ENCODE results near the gene PCDH15.
A peak's percentile ranks its signal among the peaks of the same experiment; 100 is the strongest.
"Not testable (repeated sequence)": the region's sequence is repeated elsewhere in the genome, so short reads cannot be mapped to it uniquely, and the experiment has no call there.

The PCDH15 gene

DNA sequence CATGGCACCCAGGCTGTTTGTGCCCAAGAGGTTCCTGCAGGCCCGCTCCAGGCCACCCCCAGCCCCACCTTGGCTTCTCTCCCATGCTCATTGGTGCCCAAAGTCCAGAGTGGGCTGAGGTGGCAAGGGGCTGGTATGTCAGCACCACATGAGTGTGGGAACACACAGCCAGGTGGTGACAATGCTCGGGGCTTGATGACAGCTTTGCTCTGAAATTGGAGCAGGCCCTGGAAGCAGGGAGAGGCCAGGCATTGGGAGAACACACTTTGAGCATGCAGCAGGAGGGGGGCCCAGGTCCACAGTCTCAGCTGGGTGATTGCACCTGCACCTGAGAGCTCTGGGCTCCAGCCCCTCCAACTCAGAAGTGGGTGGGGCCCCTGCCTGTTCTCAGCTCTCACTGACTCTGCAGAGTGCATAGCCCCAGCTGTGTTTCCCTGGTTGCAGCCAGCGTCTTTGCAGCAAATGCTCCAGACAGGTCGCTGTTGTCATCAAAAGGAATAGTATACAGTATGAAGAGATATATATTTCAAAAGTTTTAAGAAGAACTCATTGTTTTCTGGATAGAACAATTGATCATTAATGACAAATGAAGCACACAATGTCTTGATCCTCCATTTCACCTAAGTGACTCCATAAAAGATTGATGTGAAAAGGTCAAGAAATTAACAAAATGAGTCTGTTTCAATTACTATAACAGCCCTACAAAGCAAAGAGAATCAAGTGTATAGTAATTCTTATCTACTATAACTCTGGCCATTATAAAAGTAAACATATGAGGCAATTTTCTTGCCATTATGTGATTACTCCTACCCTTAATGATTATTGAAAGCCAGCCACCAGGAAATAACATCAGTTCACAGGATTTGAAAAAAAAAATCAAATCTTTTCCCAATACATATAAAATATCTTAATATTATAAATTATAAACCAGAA is 848.1 kb downstream of the PCDH15 start:
- no peak for FAIRE-seq

DNA sequence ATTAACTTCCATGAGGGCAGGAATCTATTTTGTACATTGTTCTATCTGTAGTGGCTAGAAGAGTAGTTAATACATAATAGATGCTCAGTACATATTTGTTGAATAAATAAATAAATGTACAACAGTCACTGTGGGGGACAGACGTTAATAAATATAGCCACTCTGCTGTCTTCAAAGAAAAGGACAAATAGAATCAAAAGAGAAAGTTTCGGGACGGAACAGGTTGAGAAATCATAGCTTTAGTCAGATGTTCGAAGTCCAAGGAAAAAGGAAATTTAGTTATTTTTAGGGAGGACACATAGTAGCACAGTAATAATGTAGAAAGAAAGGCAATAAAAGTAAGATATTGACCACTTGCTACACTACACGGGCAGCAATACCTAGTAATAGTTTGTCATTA is 861.4 kb downstream of the PCDH15 start:
- no peak for FAIRE-seq

DNA sequence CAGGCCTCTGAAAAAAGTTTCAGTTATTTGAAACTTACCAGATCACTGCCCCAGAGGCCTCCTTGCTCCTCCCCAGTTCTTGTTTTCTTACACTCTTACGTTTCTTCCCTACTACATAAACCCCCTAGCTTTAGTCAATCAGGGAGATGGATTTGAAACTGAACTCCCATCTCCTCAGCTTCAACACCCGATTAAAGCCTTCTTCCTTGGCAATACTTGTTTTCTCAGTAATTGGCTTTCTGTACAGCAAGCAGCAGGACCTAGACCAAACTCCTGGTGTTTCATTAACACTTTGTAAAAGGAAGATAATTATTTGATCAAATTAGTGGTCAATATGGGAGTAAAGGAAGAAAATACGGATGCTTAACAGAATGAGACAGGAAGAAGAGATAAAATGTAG is 870.4 kb downstream of the PCDH15 start:
- no peak for FAIRE-seq

DNA sequence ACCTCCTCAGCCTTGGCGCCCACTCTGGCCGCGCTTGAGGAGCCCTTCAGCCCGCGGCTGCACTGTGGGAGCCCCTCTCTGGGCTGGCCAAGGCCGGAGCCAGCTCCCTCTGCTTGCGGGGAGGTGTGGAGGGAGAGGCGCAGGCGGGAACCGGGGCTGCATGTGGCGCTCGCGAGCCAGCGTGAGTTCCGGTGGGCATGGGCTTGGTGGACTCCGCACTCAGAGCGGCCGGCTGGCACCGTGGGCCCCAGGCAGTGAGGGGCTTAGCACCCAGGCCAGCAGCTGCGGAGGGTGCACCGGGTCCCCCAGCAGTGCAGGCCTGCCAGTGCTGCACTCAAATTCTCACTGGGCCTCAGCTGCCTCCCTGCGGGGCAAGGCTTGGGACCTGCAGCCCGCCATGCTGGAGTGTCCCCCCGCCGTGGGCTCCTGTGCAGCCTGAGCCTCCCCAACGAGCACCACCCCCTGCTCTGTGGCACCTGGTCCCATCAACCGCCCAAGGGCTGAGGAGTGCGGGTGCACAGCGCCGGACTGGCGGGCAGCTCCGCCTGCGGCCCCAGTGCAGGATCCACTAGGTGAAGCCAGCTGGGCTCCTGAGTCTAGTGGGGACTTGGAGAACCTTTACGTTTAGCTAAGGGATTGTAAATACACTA is 876.9 kb downstream of the PCDH15 start:
- FAIRE-seq, result not testable (repeated sequence)

DNA sequence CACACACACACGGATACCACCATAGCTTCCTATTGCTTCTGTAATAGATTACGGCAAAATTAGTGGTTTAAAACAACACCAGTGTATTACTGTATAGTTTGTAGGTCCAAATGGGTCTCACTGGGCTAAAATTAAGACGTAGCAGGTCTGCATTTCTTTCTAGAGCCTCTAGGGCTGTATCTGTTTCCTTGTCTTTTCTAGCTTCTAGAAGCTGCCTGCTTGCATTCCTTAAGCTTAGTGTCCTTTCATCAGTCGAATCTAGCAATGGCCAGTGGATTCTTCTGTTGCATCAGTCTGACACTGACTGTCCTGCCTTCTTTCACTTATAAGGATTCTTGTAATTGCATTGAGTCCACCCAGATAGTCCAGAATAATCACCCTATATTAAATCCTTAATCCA is 882.3 kb downstream of the PCDH15 start:
- no peak for FAIRE-seq

DNA sequence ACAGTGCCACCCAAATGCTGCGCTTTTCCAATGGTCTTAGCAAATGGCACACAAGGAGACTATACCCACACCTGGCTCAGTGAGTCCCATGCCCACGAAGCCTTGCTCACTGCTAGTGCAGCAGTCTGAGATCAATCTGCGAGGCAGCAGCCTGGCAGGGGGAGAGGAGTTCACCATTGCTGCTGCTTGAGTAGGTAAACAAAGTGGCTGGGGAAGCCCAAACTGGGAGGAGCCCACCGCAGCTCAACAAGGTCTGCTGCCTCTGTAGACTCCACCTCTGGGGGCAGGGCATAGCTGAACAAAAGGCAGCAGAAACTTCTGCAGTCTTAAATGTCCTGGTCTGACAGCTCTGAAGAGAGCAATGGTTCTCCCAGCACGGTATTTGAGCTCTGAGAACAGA is 891.2 kb downstream of the PCDH15 start:
- FAIRE-seq, result no peak

DNA sequence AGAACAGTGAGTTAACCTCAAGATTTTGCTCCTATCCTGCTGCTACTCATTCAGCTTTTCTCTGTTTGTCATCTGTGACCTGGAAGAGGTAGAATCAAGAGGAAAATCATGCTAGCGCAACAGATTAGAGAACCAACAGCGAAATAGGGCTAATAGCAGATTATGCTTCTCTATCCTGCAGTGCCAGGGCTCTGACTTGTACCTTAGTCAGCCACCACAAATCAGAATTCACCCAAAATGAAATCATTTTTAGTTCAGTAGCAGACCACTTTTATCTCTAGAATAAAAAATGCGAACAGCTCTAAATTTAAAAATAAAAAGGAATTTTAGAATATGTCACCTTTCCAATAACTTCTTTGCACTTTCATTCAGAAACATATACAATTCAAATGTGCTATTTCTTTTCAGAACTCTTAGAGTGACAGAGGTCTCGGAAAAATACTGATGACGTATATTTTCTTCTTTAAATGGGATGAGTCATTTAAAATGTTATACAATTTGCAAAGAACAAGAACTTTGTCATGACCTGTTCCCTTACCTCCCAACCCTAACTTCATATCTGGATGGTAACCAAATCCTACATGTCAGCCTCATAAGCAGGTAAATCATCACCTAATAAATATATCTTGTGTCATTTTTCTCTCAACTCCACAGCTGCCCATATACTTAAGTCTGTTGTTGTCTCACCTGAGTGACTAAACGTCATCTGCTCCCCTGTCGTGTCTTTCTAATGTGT is 896.4 kb downstream of the PCDH15 start:
- FAIRE-seq, result no peak

DNA sequence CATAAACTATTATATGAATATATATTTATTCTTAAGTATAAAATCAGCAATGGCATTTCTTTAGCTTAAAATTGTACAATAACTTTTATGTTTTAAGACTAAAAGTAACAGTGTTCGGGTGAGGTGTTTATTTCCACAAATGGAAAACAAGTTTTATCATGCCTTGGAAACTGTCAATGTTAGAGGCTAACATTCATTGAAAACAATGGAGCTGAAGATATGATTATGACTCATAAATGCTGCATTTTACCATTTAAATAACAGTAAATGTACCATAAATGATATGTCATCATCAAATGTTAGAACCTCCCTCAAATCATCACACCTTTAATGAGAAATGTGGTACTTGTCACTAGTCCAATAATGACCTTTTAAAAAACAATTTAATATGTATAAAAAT is 897.3 kb downstream of the PCDH15 start:
- no peak for FAIRE-seq

DNA sequence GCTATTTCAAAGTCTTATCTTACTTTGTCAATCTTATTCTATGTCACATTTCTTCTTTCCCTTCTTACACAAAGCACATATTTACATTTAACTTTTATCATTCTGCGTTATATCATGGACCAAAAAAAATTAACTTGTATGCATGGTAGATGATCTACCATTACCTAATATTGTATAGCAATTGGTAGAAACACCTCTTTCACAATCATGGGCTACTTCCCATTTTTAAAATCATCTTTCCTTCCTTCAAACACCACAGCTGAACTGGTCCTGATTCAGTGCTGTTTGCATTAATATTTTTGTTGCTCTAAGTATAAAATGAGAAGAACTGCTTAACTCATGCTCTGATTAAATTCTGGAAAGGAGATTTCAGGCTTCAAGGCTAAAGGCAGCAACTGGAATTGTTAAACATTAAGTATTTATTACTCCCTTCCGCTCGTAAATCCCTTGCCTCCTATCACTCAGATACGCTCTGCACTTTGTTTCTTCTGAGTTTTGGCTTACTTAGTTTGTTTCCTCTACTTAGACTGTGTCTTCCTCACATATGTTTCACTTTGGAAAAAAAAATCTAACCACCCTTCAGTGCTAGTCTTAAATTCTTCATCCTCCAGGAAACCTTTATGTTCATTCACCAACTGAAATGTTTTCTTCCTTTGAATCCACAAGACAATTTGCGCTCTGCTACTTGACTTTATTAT is 901.4 kb downstream of the PCDH15 start:
- no peak for FAIRE-seq

- FAIRE-seq, result no peak
Observed at GRCh38 chr10:53898532-53898931, 902.5 kb downstream of the PCDH15 start.

DNA sequence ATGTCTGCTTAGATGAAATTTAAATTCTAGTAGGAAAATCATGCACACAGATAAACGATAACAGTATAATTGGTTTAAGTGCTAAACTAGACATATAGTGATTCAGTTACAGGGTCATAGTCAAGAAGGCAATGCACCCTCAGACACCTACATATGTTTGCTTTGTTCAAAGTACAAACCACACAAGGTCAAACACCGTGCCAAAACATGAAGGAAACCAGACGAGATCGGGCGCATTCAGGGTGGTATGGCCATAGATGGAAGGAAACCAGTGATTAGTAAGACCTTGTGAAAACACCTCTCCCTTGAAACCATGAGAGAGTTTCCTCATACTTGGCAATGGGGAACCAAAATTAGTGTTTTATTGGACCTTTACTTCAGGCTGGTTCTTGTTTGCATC is 906.9 kb downstream of the PCDH15 start:
- no peak for FAIRE-seq

- no peak for FAIRE-seq
Observed at GRCh38 chr10:53893061-53893460, 908.0 kb downstream of the PCDH15 start.

DNA sequence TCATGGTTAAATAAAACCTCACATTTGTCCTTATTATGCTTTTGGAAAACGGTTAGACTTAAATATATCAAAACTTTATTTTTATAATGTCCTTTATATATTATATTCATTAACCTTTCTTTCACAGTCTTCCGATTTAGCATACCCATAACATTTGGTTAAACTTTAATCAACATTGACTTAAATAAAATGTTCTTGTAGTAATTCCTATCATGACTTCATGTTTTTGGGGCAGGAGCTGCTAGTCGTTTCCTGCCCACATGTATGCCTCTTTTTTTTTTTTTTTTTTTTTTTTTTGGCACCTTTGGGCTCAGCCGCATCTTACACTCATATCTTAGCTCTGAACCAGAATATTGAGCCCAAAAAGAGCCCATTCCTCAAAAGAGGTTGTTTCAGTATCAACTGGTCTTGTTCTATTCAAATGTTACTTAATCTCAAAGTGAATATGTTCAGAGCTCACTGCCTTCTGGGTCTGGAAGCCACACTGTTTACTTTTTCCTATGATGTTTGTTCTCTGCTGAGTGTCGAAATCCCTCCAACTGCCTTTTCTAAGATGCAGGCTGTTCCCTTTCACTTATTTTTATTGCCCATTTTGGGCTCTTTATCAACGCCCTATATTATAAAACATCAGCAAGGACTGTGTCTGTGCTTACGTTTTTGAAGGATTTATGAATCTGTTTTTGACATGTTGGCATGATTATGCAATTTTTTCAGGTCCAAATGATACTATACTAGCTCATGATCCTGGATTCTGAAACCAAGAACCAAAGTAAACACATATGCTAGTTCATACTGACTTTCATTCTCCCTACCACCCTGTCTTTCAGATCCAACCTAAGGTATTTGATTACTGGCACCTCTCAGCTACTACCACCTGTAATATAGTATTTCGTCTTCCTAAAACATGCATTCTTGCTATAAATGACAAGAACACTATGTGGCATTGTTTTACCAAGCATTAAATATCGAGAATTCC is 914.4 kb downstream of the PCDH15 start:
- FAIRE-seq, result no peak

GRCh38 chr10:53864846-53865245 is 936.2 kb downstream of the PCDH15 start:
- FAIRE-seq, result no peak

GRCh38 chr10:53852450-53853175 is 948.4 kb downstream of the PCDH15 start:
- FAIRE-seq, result no peak

- FAIRE-seq, result no peak
Observed at GRCh38 chr10:53846809-53847208, 954.2 kb downstream of the PCDH15 start.

- no peak for FAIRE-seq
Observed at GRCh38 chr10:53843736-53844362, 957.2 kb downstream of the PCDH15 start.

DNA sequence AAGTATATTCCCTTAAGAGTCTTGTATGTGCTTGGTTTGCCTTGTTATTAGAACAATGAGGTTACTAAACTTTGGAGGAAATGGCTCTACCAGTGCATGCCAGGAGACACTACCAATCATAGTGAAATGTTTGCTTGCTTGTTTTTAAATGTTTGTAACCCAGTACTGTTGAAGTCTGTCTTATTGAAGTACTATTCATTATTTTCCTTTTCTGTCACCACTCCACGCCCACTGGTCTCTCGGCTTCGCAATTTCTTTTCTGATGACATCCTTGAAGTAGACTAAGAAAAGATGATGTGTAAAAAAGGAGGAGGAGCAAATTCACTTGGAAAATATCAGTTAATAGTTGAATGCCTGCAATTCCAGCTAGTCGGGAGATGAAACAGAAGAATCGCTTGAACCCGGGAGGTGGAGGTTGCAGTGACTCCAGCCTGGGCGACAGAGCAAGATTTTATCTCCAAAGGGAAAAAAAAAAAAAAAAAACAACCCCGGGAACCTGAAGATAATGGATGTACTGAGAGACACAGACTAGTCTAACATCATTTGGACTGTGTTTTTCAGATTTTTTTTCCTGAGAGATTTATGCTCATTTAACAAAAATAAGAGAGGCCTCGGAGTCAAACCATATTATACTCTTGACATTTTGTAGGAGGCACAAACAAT is 959.4 kb downstream of the PCDH15 start:
- FAIRE-seq, result peak; percentile 85

DNA sequence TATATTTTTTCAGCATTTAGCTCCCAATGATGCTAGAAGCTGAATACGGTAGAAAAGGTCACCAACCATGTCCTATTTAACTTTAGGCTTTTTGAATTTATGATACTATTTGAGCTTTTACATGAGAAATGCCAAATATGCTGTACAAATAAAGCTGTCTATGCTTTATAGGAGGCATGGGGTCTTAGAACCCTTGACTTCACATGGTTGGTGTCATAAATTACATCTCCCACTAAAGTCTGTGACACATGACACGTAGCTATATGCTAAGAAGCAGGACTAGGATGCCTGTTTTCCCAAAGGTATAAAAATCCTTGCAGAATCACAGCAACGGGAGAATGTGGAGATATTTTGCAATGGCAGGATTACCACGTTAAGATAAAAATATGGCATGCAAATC is 960.4 kb downstream of the PCDH15 start:
- FAIRE-seq, result peak; percentile 53

Data from TTC549 (cell line).